SU-DHL-6 (cell line): ENCODE results near the gene FBXO11.

Source experiments
- H2AFZ ChIP-seq: fragments of 200-600 bp; sonication (generic); 2 replicates; pipeline ENCODE4 v1.6.1; 2014; ENCODE audit warnings: low read depth, mild to moderate bottlenecking, moderate library complexity, mixed read lengths, antibody characterized with exemption, low read length; ENCODE audit not compliant: severe bottlenecking
- H3F3A ChIP-seq: fragments of 200-600 bp; shearing (Covaris generic); 2 replicates; pipeline ENCODE4 v1.6.0; 2016; ENCODE audit warnings: antibody characterized with exemption, mild to moderate bottlenecking; ENCODE audit not compliant: insufficient read depth
- H3K27ac ChIP-seq: fragments of 200-600 bp; sonication (generic); 2 replicates; pipeline ENCODE4 v1.5.1; 2016; ENCODE audit warnings: low read depth, mild to moderate bottlenecking, low read length, moderate library complexity, mixed read lengths
- H3K27me3 ChIP-seq: fragments of 200-600 bp; sonication (generic), shearing (Covaris generic); 2 replicates; pipeline ENCODE4 v1.6.0; 2014; ENCODE audit warnings: mild to moderate bottlenecking, low read length
- H3K36me3 ChIP-seq: fragments of 200-600 bp; sonication (generic); 2 replicates; pipeline ENCODE4 v1.6.1; 2014; ENCODE audit warnings: mild to moderate bottlenecking, low read length, mixed read lengths
- H3K4me2 ChIP-seq: fragments of 300-600, 200-600 bp; shearing (Covaris generic), sonication (generic); 2 replicates; pipeline ENCODE4 v1.6.0; 2014; ENCODE audit warnings: low read length, low read depth, mild to moderate bottlenecking; ENCODE audit not compliant: poor library complexity, severe bottlenecking
- H3K4me3 ChIP-seq: fragments of 200-600 bp; sonication (generic); 2 replicates; pipeline ENCODE4 v1.5.1; 2014; ENCODE audit warnings: antibody characterized with exemption, low read length, mild to moderate bottlenecking, mixed read lengths; ENCODE audit not compliant: insufficient read depth, poor library complexity, severe bottlenecking
- H3K79me2 ChIP-seq: fragments of 200-600 bp; sonication (generic); 2 replicates; pipeline ENCODE4 v1.6.1; 2014; ENCODE audit warnings: mild to moderate bottlenecking, low read length, moderate library complexity; ENCODE audit not compliant: insufficient read depth
- H3K9ac ChIP-seq: fragments of 200-600 bp; sonication (generic); 2 replicates; pipeline ENCODE4 v1.7.0; 2014; ENCODE audit warnings: mild to moderate bottlenecking, low read length
- H3K9me2 ChIP-seq: fragments of 200-600 bp; sonication (generic); replicated peaks from 2 replicates; pipeline ENCODE4 v1.6.1; 2014; ENCODE audit warnings: low read length; ENCODE audit not compliant: insufficient read depth
- H3K9me3 ChIP-seq: fragments of 200-600 bp; sonication (generic); 2 replicates; pipeline ENCODE4 v1.6.1; 2014; ENCODE audit warnings: low read length, mixed read lengths; ENCODE audit not compliant: insufficient read depth
- H4K20me1 ChIP-seq: fragments of 200-600 bp; sonication (generic); 2 replicates; pipeline ENCODE4 v1.6.1; 2014; ENCODE audit warnings: low read depth, mild to moderate bottlenecking, antibody characterized with exemption, low read length, moderate library complexity, mixed read lengths
- EZH2phosphoT487 ChIP-seq: fragments of 200-600 bp; sonication (generic), shearing (Covaris generic); conservative IDR thresholded peaks from 2 replicates; pipeline ENCODE4 v1.6.1; 2018; ENCODE audit warnings: mild to moderate bottlenecking, antibody characterized with exemption, low read length, moderate library complexity, mixed read lengths
- TF ChIP-seq, protein P1 (sequence below): fragments of 200-600 bp; sonication (generic); IDR thresholded peaks from one replicate; pipeline ENCODE4 v1.5.1; 2017; ENCODE audit warnings: antibody characterized with exemption, mild to moderate bottlenecking, low read length, moderate library complexity; ENCODE audit not compliant: insufficient read depth, poor library complexity, severe bottlenecking

FBXO11 gene

DNA sequence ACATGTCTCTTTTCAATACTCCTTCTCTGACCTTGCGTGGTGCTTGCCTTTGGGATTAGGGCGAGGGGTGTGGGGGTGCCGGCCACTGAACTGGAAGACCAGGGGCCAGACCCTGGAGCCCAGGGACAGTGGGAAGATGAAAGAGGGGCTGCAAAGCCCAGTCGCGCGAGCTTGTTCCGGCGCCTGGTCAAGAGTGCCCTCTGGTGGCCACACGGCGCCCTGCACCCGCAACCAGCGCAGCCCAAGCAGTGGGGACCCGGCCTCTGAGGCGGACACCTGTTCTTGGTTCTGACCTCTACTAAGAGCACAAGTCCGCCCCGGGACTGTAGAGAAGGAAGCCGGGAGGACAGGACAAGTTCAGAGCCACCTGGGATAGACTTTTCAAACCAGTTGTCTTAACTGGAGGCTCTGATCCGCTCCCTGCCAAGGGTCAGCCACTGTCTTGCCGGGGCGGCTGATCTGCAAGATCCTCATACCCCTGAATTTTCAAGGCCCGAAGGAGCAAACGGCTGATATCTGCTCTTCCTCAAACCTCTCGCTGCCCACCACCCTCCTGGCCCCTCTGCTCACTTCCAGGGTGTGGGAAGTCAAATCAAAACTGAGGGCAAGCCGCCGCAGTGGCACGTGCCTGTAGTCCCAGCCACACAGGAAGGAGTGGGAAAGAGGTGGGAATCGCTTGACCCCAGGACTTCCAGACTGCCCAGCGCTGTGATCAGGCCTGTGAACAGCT, 138.3 kb downstream of the FBXO11 start:
- Histone ChIP-seq H3K9me3 (no peaks in the 10 kb centered on the region), H3K27ac (peak overlapping the region; percentile 93), H3K4me2 (peak overlapping the region; percentile 42), H2AFZ (no peak overlapping the region), H3F3A (peaks cover 41% of the 10 kb centered on the region), H3K9ac (peak overlapping the region; percentile 24), H3K36me3 (no peaks in the 10 kb centered on the region), H3K4me3 (no peak overlapping the region), H3K79me2 (peaks cover 21% of the 10 kb centered on the region), H3K27me3 (no peaks in the 10 kb centered on the region), H3K9me2 (no peaks in the 10 kb centered on the region), H4K20me1 (no peaks in the 10 kb centered on the region)
- TF ChIP-seq EZH2phosphoT487: no peak
- TF ChIP-seq, protein P1, sequence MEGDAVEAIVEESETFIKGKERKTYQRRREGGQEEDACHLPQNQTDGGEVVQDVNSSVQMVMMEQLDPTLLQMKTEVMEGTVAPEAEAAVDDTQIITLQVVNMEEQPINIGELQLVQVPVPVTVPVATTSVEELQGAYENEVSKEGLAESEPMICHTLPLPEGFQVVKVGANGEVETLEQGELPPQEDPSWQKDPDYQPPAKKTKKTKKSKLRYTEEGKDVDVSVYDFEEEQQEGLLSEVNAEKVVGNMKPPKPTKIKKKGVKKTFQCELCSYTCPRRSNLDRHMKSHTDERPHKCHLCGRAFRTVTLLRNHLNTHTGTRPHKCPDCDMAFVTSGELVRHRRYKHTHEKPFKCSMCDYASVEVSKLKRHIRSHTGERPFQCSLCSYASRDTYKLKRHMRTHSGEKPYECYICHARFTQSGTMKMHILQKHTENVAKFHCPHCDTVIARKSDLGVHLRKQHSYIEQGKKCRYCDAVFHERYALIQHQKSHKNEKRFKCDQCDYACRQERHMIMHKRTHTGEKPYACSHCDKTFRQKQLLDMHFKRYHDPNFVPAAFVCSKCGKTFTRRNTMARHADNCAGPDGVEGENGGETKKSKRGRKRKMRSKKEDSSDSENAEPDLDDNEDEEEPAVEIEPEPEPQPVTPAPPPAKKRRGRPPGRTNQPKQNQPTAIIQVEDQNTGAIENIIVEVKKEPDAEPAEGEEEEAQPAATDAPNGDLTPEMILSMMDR: peak; percentile 87

DNA sequence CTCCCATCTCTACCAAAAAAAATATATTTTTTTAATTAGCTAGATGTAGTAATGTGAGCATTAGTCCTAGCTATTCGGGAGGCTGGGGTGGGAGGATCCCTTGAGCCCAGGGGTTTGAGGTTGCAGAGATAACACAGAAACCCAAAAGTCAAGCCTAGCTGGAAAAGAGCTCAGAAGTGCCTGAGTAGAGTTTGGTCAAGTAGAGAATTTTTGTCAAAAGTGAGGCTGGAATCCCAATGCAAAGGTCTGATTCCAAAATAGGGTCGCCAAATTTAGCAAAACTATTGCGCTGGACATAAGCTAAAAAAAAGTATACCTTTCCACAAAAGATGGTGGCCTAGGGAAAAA, 138.8 kb downstream of the FBXO11 start:
- H4K20me1 ChIP-seq: no peaks in the 10 kb centered on the region
- no peak overlapping the region for H3K4me3 ChIP-seq
- no peak for TF ChIP-seq EZH2phosphoT487
- TF ChIP-seq, protein P1: no peak
- H2AFZ ChIP-seq: no peak overlapping the region
- no peaks in the 10 kb centered on the region for H3K9me2 ChIP-seq
- peaks cover 21% of the 10 kb centered on the region for H3K79me2 ChIP-seq
- no peaks in the 10 kb centered on the region for H3K9me3 ChIP-seq
- peak overlapping the region; percentile 93 for H3K27ac ChIP-seq
- H3K27me3 ChIP-seq: no peaks in the 10 kb centered on the region
- no peaks in the 10 kb centered on the region; the same call in 1 of the 2 replicates for H3K36me3 ChIP-seq
- H3K9ac ChIP-seq: peak overlapping the region; percentile 24
- H3K4me2 ChIP-seq: peak overlapping the region; percentile 42
- H3F3A ChIP-seq: peaks cover 46% of the 10 kb centered on the region

DNA sequence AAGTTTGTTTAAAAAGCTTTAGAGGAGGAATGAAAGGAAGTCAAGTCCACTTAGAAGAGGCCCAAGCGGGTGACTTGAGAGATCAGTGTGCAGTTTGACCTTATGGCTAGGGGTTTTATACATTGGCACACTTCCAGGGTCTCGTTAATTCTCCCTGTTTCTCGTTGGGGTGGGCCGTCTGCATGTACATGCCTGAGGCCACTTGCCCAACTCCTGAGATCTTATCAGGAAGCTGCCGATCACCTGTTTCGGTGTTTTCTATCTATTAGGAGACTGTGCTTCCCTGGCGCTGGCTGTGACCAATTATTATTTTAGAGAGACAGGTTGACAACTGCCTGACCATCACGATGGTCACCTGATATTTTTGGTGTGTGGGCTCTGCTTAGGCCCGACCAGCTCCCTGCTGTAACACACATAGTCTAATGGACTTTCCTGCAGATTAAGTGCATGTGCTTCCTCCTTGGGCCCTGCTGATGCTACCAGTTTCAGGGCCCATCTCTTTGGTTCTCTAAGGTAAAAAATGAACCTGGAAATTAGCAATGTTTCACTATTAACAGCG, 154.4 kb downstream of the FBXO11 start:
- peaks cover 30% of the 10 kb centered on the region for H3K36me3 ChIP-seq
- H2AFZ ChIP-seq: no peak overlapping the region
- no peak for TF ChIP-seq EZH2phosphoT487
- TF ChIP-seq, protein P1: no peak
- peak overlapping the region; percentile 58 for H3K9ac ChIP-seq
- H3K9me2 ChIP-seq: no peaks in the 10 kb centered on the region
- H3K27me3 ChIP-seq: no peaks in the 10 kb centered on the region
- H3K27ac ChIP-seq: peak overlapping the region; percentile 91
- peaks cover 40% of the 10 kb centered on the region for H3F3A ChIP-seq
- H3K9me3 ChIP-seq: no peaks in the 10 kb centered on the region
- H3K79me2 ChIP-seq: peaks cover 66% of the 10 kb centered on the region
- no peaks in the 10 kb centered on the region for H4K20me1 ChIP-seq
- no peak overlapping the region for H3K4me3 ChIP-seq
- peak overlapping the region; percentile 51 for H3K4me2 ChIP-seq
